ENCODE results near the gene NKD1. TPM values are rescaled to one million over a fixed set of nuclear protein-coding genes. Genes with fewer than 3 reads are reported as not detected.

The NKD1 gene
- total RNA-seq, 4 donors from 2014 or later = 37.1 to 87.8 (median 54.1) TPM

- H3K4me1 ChIP-seq = peaks cover 28 to 46% (median 43%) of the 10 kb centered on the region in 4 donors
- H3K27me3 ChIP-seq = no peaks in the 10 kb centered on the region
- TF ChIP-seq POLR2AphosphoS5 (IDR thresholded peaks at IDR 0.05) (peak in 1 of 2 donors; percentile 47), POLR2A (IDR thresholded peaks at IDR 0.05; ENCODE audit: low read depth) (no peak)
- no peak for DNase-seq (ENCODE audit: extremely low spot score)
- intact Hi-C loops (cut with DNase I) = loop anchor here (10.0 kb wide), 2 partner anchors 49 to 109 kb away; partner anchors contain the start of gene CYLD
- H3K27ac ChIP-seq (replicated peaks in 1 of 4) = peak overlapping the region in 1 of 4 donors; percentile 59
- H3K9me3 ChIP-seq = no peaks in the 10 kb centered on the region
- no peak overlapping the region for H3K4me3 ChIP-seq
- H3K36me3 ChIP-seq = no peaks in the 10 kb centered on the region
- WGBS = 92% methylated on average over 9 of the region's 9 CpGs
Observed at GRCh38 chr16:50695017-50696000, 147.1 kb downstream of the NKD1 start.

- peak overlapping the region in 2 of 4 donors; percentile 59 to 61 for H3K27ac ChIP-seq (replicated peaks in 1 of 4)
- intact Hi-C loops (cut with DNase I) = loop anchor here (10.0 kb wide), 2 partner anchors 49 to 109 kb away; partner anchors contain the start of gene CYLD
- H3K36me3 ChIP-seq = no peaks in the 10 kb centered on the region
- TF ChIP-seq CTCF (IDR thresholded peaks at IDR 0.05) (no peak), POLR2A (IDR thresholded peaks at IDR 0.05; ENCODE audit: low read depth) (no peak), POLR2AphosphoS5 (IDR thresholded peaks at IDR 0.05) (no peak), EP300 (IDR thresholded peaks at IDR 0.05) (no peak)
- no peak overlapping the region for H3K4me3 ChIP-seq
- no peaks in the 10 kb centered on the region for H3K9me3 ChIP-seq
- no peak for DNase-seq (ENCODE audit: extremely low spot score)
- 58% methylated on average over 5 of the region's 5 CpGs for WGBS
- peaks cover 28 to 46% (median 43%) of the 10 kb centered on the region in 4 donors for H3K4me1 ChIP-seq
- H3K27me3 ChIP-seq = no peaks in the 10 kb centered on the region
Observed at GRCh38 chr16:50696126-50696525, 147.9 kb downstream of the NKD1 start.

GRCh38 chr16:50696575-50697420 is 148.6 kb downstream of the NKD1 start:
- H3K4me1 ChIP-seq = peaks cover 28 to 46% (median 43%) of the 10 kb centered on the region in 4 donors
- no peak overlapping the region for H3K4me3 ChIP-seq
- H3K27ac ChIP-seq (replicated peaks in 1 of 4) = peak overlapping the region; percentile 59 to 69 (median 62)
- WGBS = 45% methylated on average over 4 of the region's 15 CpGs
- H3K27me3 ChIP-seq = no peaks in the 10 kb centered on the region
- DNase-seq (ENCODE audit: extremely low spot score) = peak; percentile 95
- H3K36me3 ChIP-seq = no peaks in the 10 kb centered on the region
- H3K9me3 ChIP-seq = no peaks in the 10 kb centered on the region
- TF ChIP-seq POLR2AphosphoS5 (IDR thresholded peaks at IDR 0.05) = peak; percentile 28 to 66
- TF ChIP-seq POLR2A (IDR thresholded peaks at IDR 0.05; ENCODE audit: low read depth) = no peak
- intact Hi-C loops (cut with DNase I) = loop anchor here (10.0 kb wide), 2 partner anchors 48 to 108 kb away; partner anchors contain the start of gene CYLD

GRCh38 chr16:50697421-50697715 is 149.2 kb downstream of the NKD1 start:
- H3K4me1 ChIP-seq = peaks cover 28 to 46% (median 43%) of the 10 kb centered on the region in 4 donors
- no peaks in the 10 kb centered on the region for H3K27me3 ChIP-seq
- H3K36me3 ChIP-seq = no peaks in the 10 kb centered on the region
- DNase-seq (ENCODE audit: extremely low spot score) = no peak
- peak overlapping the region; percentile 44 to 60 (median 47) for H3K4me3 ChIP-seq
- no peaks in the 10 kb centered on the region for H3K9me3 ChIP-seq
- WGBS = 89% methylated on average over 3 of the region's 5 CpGs
- intact Hi-C loops (cut with DNase I) = loop anchor here (10.0 kb wide), 2 partner anchors 47 to 107 kb away; partner anchors contain the start of gene CYLD
- peak overlapping the region; percentile 59 to 69 (median 62) for H3K27ac ChIP-seq (replicated peaks in 1 of 4)
- TF ChIP-seq POLR2A (IDR thresholded peaks at IDR 0.05; ENCODE audit: low read depth) = no peak
- TF ChIP-seq CTCF (IDR thresholded peaks at IDR 0.05) = no peak
- TF ChIP-seq POLR2AphosphoS5 (IDR thresholded peaks at IDR 0.05) = no peak
- TF ChIP-seq EP300 (IDR thresholded peaks at IDR 0.05) = no peak

- Histone ChIP-seq H3K4me1 (peaks cover 28 to 43% (median 40%) of the 10 kb centered on the region in 4 donors), H3K36me3 (no peaks in the 10 kb centered on the region), H3K27ac (replicated peaks in 1 of 4) (peak overlapping the region; percentile 59 to 69 (median 62)), H3K9me3 (peaks cover 0 to under 1% (median 0%) of the 10 kb centered on the region in 4 donors), H3K27me3 (no peaks in the 10 kb centered on the region), H3K4me3 (peak overlapping the region; percentile 44 to 60 (median 47))
- TF ChIP-seq POLR2AphosphoS5 (IDR thresholded peaks at IDR 0.05) (peak in 1 of 2 donors; percentile 36), EP300 (IDR thresholded peaks at IDR 0.05) (no peak)
- 45% methylated on average over 17 of the region's 19 CpGs for whole genome bisulfite sequencing
- intact Hi-C loops (cut with DNase I) = loop anchor here (10.0 kb wide), 2 partner anchors 47 to 107 kb away; partner anchors contain the start of gene CYLD
- no peak for DNase-seq (ENCODE audit: extremely low spot score)
Observed at GRCh38 chr16:50697881-50698767, 149.9 kb downstream of the NKD1 start.

Other genes starting within 250 kb of the NKD1 start
- gene BRD7, start 179.4 kb upstream of the NKD1 start, total RNA-seq = 10 to 100 TPM; 49.5 to 68.1 (median 56.5) TPM
- 1 to 10 TPM in 3 of 4 donors, under 1 TPM in 1; 0.39 to 5.0 (median 1.8) TPM for gene SNX20, start 132.9 kb downstream of the NKD1 start, total RNA-seq
- 1 to 10 TPM; 1.2 to 6.0 (median 2.5) TPM for gene NOD2, start 145.2 kb downstream of the NKD1 start, total RNA-seq
- 10 to 100 TPM; 40.1 to 46.4 (median 40.8) TPM for gene CYLD, start 193.7 kb downstream of the NKD1 start, total RNA-seq